Measurements from ENCODE around the gene SGCE. TPM values are rescaled to one million over a fixed set of nuclear protein-coding genes. Genes with fewer than 3 reads are reported as not detected.

The SGCE gene
- total and polyA plus RNA-seq, 4 donors = 9.3 to 70.6 (median 44.2) TPM

- no peak overlapping the region for H3K4me3 ChIP-seq (ENCODE audit: low read depth in 1 of 3, low read length in 3 of 3)
- TF ChIP-seq SP1 (IDR thresholded peaks at IDR 0.05) (peak; percentile 36), ZBTB33 (IDR thresholded peaks at IDR 0.05) (no peak), MAX (IDR thresholded peaks at IDR 0.05) (no peak), RAD21 (IDR thresholded peaks at IDR 0.05) (peak; percentile 21 to 37), JUND (IDR thresholded peaks at IDR 0.05) (peak in 1 of 2 donors; percentile 60), GABPA (IDR thresholded peaks at IDR 0.05 in 1 of 2, conservative IDR thresholded peaks at IDR 0.05 in 1 of 2) (no peak), FOXA2 (IDR thresholded peaks at IDR 0.05) (peak; percentile 37), YY1 (IDR thresholded peaks at IDR 0.05) (peak; percentile 39), HNF4A (conservative IDR thresholded peaks at IDR 0.05) (peak; percentile 45 to 48), RXRA (IDR thresholded peaks at IDR 0.05) (peak; percentile 93 to 95)
These were observed 61.1 kb downstream of the SGCE start for GRCh38 chr7:94594882-94595281.

GRCh38 chr7:94591176-94591575, 64.8 kb downstream of the SGCE start:
- Histone ChIP-seq H3K9me3 (ENCODE audit: control insufficient read depth in 4 of 4, low read length in 3 of 4) (no peaks in the 10 kb centered on the region), H3K4me3 (ENCODE audit: low read depth in 1 of 3, low read length in 3 of 3) (no peak overlapping the region), H3K4me1 (ENCODE audit: control insufficient read depth in 4 of 4, insufficient read depth in 4 of 4, low read length in 3 of 4) (peaks cover 0 to 16% (median 11%) of the 10 kb centered on the region in 4 donors), H3K27me3 (ENCODE audit: control insufficient read depth in 4 of 4, insufficient read depth in 4 of 4, low read length in 3 of 4) (peaks cover 0 to 3% (median 1%) of the 10 kb centered on the region in 4 donors), H3K36me3 (ENCODE audit: control insufficient read depth in 4 of 4, insufficient read depth in 3 of 4, low read depth in 1 of 4, low read length in 3 of 4) (no peaks in the 10 kb centered on the region), H3K9ac (ENCODE audit: low read depth in 1 of 2, low read length in 2 of 2) (no peak overlapping the region), H3K27ac (ENCODE audit: low read depth in 1 of 2, low read length in 2 of 2) (no peak overlapping the region)
- 83% methylated on average over 2 of the region's 2 CpGs for WGBS
- no peak for TF ChIP-seq HNF4A (conservative IDR thresholded peaks at IDR 0.05)
- no peak for DNase-seq (ENCODE audit: low spot score)

More at GRCh38 chr7:94594882-94595281, 61.1 kb downstream of the SGCE start:
- no peak for DNase-seq (ENCODE audit: low spot score)
- H3K4me1 ChIP-seq (ENCODE audit: control insufficient read depth in 4 of 4, insufficient read depth in 4 of 4, low read length in 3 of 4) = peaks cover 0 to 16% (median 11%) of the 10 kb centered on the region in 4 donors
- H3K27me3 ChIP-seq (ENCODE audit: control insufficient read depth in 4 of 4, insufficient read depth in 4 of 4, low read length in 3 of 4) = peaks cover 0 to 2% (median under 1%) of the 10 kb centered on the region in 4 donors
- WGBS = 37% methylated on average over 1 of the region's 1 CpG
- H3K9me3 ChIP-seq (ENCODE audit: control insufficient read depth in 4 of 4, low read length in 3 of 4) = no peaks in the 10 kb centered on the region
- H3K9ac ChIP-seq (ENCODE audit: low read depth in 1 of 2, low read length in 2 of 2) = no peak overlapping the region
- H3K36me3 ChIP-seq (ENCODE audit: control insufficient read depth in 4 of 4, insufficient read depth in 3 of 4, low read depth in 1 of 4, low read length in 3 of 4) = no peaks in the 10 kb centered on the region
- H3K27ac ChIP-seq (ENCODE audit: low read depth in 1 of 2, low read length in 2 of 2) = no peak overlapping the region

GRCh38 chr7:94590526-94591162, 65.3 kb downstream of the SGCE start:
- 67% methylated on average over 4 of the region's 4 CpGs for WGBS

More at GRCh38 chr7:94590526-94591162, 65.3 kb downstream of the SGCE start:
- DNase-seq (ENCODE audit: low spot score) = no peak
- H3K4me1 ChIP-seq (ENCODE audit: control insufficient read depth in 4 of 4, insufficient read depth in 4 of 4, low read length in 3 of 4) = peaks cover 0 to 13% (median 10%) of the 10 kb centered on the region in 4 donors
- H3K9ac ChIP-seq (ENCODE audit: low read depth in 1 of 2, low read length in 2 of 2) = no peak overlapping the region
- no peak overlapping the region for H3K27ac ChIP-seq (ENCODE audit: low read depth in 1 of 2, low read length in 2 of 2)
- peaks cover 0 to 3% (median 1%) of the 10 kb centered on the region in 4 donors for H3K27me3 ChIP-seq (ENCODE audit: control insufficient read depth in 4 of 4, insufficient read depth in 4 of 4, low read length in 3 of 4)
- H3K36me3 ChIP-seq (ENCODE audit: control insufficient read depth in 4 of 4, insufficient read depth in 3 of 4, low read depth in 1 of 4, low read length in 3 of 4) = no peaks in the 10 kb centered on the region
- TF ChIP-seq CTCF (IDR thresholded peaks at IDR 0.05; ENCODE audit: low read depth, low read length, missing input control) = no peak
- TF ChIP-seq FOXA2 (IDR thresholded peaks at IDR 0.05) = no peak
- no peak for TF ChIP-seq REST (IDR thresholded peaks at IDR 0.05)
- TF ChIP-seq GABPA (IDR thresholded peaks at IDR 0.05 in 1 of 2, conservative IDR thresholded peaks at IDR 0.05 in 1 of 2) = no peak
- no peak for TF ChIP-seq EGR1 (IDR thresholded peaks at IDR 0.05; ENCODE audit: low read depth in 2 of 2)
- TF ChIP-seq SP1 (IDR thresholded peaks at IDR 0.05) = no peak
- no peak for TF ChIP-seq ZBTB33 (IDR thresholded peaks at IDR 0.05)
- no peak for TF ChIP-seq NR2F2 (IDR thresholded peaks at IDR 0.05)
- H3K4me3 ChIP-seq (ENCODE audit: low read depth in 1 of 3, low read length in 3 of 3) = no peak overlapping the region
- no peaks in the 10 kb centered on the region for H3K9me3 ChIP-seq (ENCODE audit: control insufficient read depth in 4 of 4, low read length in 3 of 4)
